ENCODE data around the gene EFHC1. TPM values are rescaled to one million over a fixed set of nuclear protein-coding genes. Genes with fewer than 3 reads are reported as not detected.

The EFHC1 gene
- total and polyA plus RNA-seq, 2 experiments from 2014 or later, result 24.3 to 28.0 TPM

DNA sequence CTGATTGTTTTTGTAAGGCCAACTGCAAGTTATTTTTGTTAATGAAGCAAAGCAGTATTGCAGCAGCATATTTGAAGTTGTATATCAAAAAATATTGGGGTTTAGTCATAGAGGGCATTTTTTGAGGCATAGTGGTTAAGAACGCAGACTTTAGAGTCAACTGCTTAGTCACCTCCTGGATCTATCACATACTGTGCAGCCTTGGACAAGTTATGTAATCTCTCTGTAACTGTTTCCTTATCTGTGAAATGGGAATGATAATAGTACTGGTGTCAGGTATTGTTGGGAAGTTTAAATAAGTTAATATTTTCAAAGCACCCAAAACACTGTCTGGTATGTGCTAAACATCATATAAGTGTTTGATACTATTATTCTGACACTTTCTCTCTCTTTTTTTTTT is 27.2 kb upstream of the EFHC1 start:
- no peak for TF ChIP-seq JUNB (IDR thresholded peaks at IDR 0.05; ENCODE audit: unreplicated experiment)
- TF ChIP-seq, protein P1, sequence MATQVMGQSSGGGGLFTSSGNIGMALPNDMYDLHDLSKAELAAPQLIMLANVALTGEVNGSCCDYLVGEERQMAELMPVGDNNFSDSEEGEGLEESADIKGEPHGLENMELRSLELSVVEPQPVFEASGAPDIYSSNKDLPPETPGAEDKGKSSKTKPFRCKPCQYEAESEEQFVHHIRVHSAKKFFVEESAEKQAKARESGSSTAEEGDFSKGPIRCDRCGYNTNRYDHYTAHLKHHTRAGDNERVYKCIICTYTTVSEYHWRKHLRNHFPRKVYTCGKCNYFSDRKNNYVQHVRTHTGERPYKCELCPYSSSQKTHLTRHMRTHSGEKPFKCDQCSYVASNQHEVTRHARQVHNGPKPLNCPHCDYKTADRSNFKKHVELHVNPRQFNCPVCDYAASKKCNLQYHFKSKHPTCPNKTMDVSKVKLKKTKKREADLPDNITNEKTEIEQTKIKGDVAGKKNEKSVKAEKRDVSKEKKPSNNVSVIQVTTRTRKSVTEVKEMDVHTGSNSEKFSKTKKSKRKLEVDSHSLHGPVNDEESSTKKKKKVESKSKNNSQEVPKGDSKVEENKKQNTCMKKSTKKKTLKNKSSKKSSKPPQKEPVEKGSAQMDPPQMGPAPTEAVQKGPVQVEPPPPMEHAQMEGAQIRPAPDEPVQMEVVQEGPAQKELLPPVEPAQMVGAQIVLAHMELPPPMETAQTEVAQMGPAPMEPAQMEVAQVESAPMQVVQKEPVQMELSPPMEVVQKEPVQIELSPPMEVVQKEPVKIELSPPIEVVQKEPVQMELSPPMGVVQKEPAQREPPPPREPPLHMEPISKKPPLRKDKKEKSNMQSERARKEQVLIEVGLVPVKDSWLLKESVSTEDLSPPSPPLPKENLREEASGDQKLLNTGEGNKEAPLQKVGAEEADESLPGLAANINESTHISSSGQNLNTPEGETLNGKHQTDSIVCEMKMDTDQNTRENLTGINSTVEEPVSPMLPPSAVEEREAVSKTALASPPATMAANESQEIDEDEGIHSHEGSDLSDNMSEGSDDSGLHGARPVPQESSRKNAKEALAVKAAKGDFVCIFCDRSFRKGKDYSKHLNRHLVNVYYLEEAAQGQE (IDR thresholded peaks at IDR 0.05; ENCODE audit: unreplicated experiment), result no peak
- TF ChIP-seq, protein P2, sequence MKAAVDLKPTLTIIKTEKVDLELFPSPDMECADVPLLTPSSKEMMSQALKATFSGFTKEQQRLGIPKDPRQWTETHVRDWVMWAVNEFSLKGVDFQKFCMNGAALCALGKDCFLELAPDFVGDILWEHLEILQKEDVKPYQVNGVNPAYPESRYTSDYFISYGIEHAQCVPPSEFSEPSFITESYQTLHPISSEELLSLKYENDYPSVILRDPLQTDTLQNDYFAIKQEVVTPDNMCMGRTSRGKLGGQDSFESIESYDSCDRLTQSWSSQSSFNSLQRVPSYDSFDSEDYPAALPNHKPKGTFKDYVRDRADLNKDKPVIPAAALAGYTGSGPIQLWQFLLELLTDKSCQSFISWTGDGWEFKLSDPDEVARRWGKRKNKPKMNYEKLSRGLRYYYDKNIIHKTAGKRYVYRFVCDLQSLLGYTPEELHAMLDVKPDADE (IDR thresholded peaks at IDR 0.05), result no peak
- no peak for TF ChIP-seq ZNF114 (CRISPR knock-in tag; IDR thresholded peaks at IDR 0.05)
- TF ChIP-seq ZNF462 (CRISPR knock-in tag; IDR thresholded peaks at IDR 0.05), result no peak
- TF ChIP-seq EZH2 (IDR thresholded peaks at IDR 0.05; ENCODE audit: low read depth, unreplicated experiment), result no peak
- no peak for TF ChIP-seq ZNF331 (CRISPR knock-in tag; IDR thresholded peaks at IDR 0.05; ENCODE audit: low read depth)
- no peak for TF ChIP-seq CREB1 (CRISPR knock-in tag; IDR thresholded peaks at IDR 0.05; ENCODE audit: low read depth)
- no peak for TF ChIP-seq STAT1 (IDR thresholded peaks at IDR 0.05; ENCODE audit: unreplicated experiment)
- TF ChIP-seq, protein P3, sequence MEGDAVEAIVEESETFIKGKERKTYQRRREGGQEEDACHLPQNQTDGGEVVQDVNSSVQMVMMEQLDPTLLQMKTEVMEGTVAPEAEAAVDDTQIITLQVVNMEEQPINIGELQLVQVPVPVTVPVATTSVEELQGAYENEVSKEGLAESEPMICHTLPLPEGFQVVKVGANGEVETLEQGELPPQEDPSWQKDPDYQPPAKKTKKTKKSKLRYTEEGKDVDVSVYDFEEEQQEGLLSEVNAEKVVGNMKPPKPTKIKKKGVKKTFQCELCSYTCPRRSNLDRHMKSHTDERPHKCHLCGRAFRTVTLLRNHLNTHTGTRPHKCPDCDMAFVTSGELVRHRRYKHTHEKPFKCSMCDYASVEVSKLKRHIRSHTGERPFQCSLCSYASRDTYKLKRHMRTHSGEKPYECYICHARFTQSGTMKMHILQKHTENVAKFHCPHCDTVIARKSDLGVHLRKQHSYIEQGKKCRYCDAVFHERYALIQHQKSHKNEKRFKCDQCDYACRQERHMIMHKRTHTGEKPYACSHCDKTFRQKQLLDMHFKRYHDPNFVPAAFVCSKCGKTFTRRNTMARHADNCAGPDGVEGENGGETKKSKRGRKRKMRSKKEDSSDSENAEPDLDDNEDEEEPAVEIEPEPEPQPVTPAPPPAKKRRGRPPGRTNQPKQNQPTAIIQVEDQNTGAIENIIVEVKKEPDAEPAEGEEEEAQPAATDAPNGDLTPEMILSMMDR (conservative IDR thresholded peaks at IDR 0.05; ENCODE audit: low read depth in 2 of 2), result no peak
- TF ChIP-seq NANOG (IDR thresholded peaks at IDR 0.05; ENCODE audit: borderline replicate concordance), result no peak
- no peak for TF ChIP-seq POLR2AphosphoS5 (IDR thresholded peaks at IDR 0.05; ENCODE audit: low read depth)
- TF ChIP-seq EZH2phosphoT487 (IDR thresholded peaks at IDR 0.05; ENCODE audit: unreplicated experiment), result no peak
- no peaks in the 10 kb centered on the region for H3K27me3 ChIP-seq (ENCODE audit: insufficient read depth)
- H3K36me3 ChIP-seq (ENCODE audit: insufficient read depth), result no peaks in the 10 kb centered on the region
- ATAC-seq (no peak), DNase-seq (ENCODE audit: low spot score) (no peak)
- H3K4me3 Mint-ChIP-seq, result no peak overlapping the region
- H3K27ac Mint-ChIP-seq, result no peak overlapping the region
- H3K9me3 Mint-ChIP-seq, result peaks cover 11% of the 10 kb centered on the region; the same call in 1 of the 3 replicates
- no peak overlapping the region for H3K4me3 ChIP-seq
- no peaks in the 10 kb centered on the region for H3F3A ChIP-seq (replicated peaks; ENCODE audit: low read depth)
- H3K27ac ChIP-seq (ENCODE audit: low read depth), result no peak overlapping the region
- no peaks in the 10 kb centered on the region for H3K27me3 Mint-ChIP-seq (ENCODE audit: insufficient read depth, low read depth, poor library complexity)
- H3K4me1 Mint-ChIP-seq, result peaks cover 4% of the 10 kb centered on the region; the same call in 2 of the 3 replicates
- H3K4me1 ChIP-seq (ENCODE audit: insufficient read depth), result peaks cover 9% of the 10 kb centered on the region; the same call in 1 of the 2 replicates
- H3K36me3 Mint-ChIP-seq (ENCODE audit: low read depth), result peaks cover 7% of the 10 kb centered on the region; the same call in 2 of the 3 replicates
- H3K79me2 ChIP-seq (replicated peaks; ENCODE audit: insufficient read depth), result no peaks in the 10 kb centered on the region
- H2AFZ ChIP-seq, result no peak overlapping the region
- H3K4me2 ChIP-seq, result no peak overlapping the region
- H3K9me2 ChIP-seq (ENCODE audit: insufficient read depth), result no peaks in the 10 kb centered on the region
- H4K20me1 ChIP-seq (replicated peaks; ENCODE audit: insufficient read depth), result no peaks in the 10 kb centered on the region; the same call in 1 of the 2 replicates

Measured in GM23338 (cell line).